ENCODE measurements around the gene NSUN7.

Gene NSUN7

GRCh38 chr4:40720916-40721315 lies 28.8 kb upstream of the NSUN7 start:
- no peaks in the 10 kb centered on the region for H3F3A ChIP-seq (ENCODE audit: insufficient read depth, low read length)
- no peak overlapping the region for H3K9ac ChIP-seq (ENCODE audit: low read length)
- H3K79me2 ChIP-seq (ENCODE audit: insufficient read depth, low read length) = no peaks in the 10 kb centered on the region
- H3K4me3 ChIP-seq (ENCODE audit: low read depth, low read length, poor library complexity, severe bottlenecking) = no peak overlapping the region
- no peaks in the 10 kb centered on the region for H3K9me2 ChIP-seq (ENCODE audit: low read depth, low read length)
- H3K9me3 ChIP-seq (ENCODE audit: low read length) = no peaks in the 10 kb centered on the region
- no peak for TF ChIP-seq CTCF (IDR thresholded peaks at IDR 0.05; ENCODE audit: low read length)
- no peaks in the 10 kb centered on the region for H4K20me1 ChIP-seq (ENCODE audit: insufficient read depth, low read length)
- H2AFZ ChIP-seq (ENCODE audit: low read length) = no peak overlapping the region
- no peaks in the 10 kb centered on the region for H3K36me3 ChIP-seq (ENCODE audit: insufficient read depth, low read length)
- H3K27ac ChIP-seq (ENCODE audit: low read depth, low read length, poor library complexity, severe bottlenecking) = no peak overlapping the region
- H3K4me1 ChIP-seq (ENCODE audit: insufficient read depth, low read length, severe bottlenecking) = peaks cover 9% of the 10 kb centered on the region
- no peaks in the 10 kb centered on the region for H3K27me3 ChIP-seq (ENCODE audit: insufficient read depth, low read length)
- H3K4me2 ChIP-seq (ENCODE audit: low read length) = no peak overlapping the region

GRCh38 chr4:40721730-40722171 lies 28.0 kb upstream of the NSUN7 start:
- no peaks in the 10 kb centered on the region for H3K9me3 ChIP-seq (ENCODE audit: low read length)
- H3K36me3 ChIP-seq (ENCODE audit: insufficient read depth, low read length) = no peaks in the 10 kb centered on the region
- no peak overlapping the region for H3K4me3 ChIP-seq (ENCODE audit: low read depth, low read length, poor library complexity, severe bottlenecking)
- no peak overlapping the region for H3K27ac ChIP-seq (ENCODE audit: low read depth, low read length, poor library complexity, severe bottlenecking)
- no peaks in the 10 kb centered on the region for H3K9me2 ChIP-seq (ENCODE audit: low read depth, low read length)
- no peak overlapping the region for H3K4me2 ChIP-seq (ENCODE audit: low read length)
- no peaks in the 10 kb centered on the region for H3F3A ChIP-seq (ENCODE audit: insufficient read depth, low read length)
- no peak overlapping the region for H2AFZ ChIP-seq (ENCODE audit: low read length)
- H3K79me2 ChIP-seq (ENCODE audit: insufficient read depth, low read length) = no peaks in the 10 kb centered on the region
- peaks cover 9% of the 10 kb centered on the region for H3K4me1 ChIP-seq (ENCODE audit: insufficient read depth, low read length, severe bottlenecking)
- TF ChIP-seq CTCF (IDR thresholded peaks at IDR 0.05; ENCODE audit: low read length) (no peak), EZH2 (IDR thresholded peaks at IDR 0.05; ENCODE audit: borderline replicate concordance, low read length) (no peak)
- no peak overlapping the region for H3K9ac ChIP-seq (ENCODE audit: low read length)
- no peaks in the 10 kb centered on the region for H3K27me3 ChIP-seq (ENCODE audit: insufficient read depth, low read length)
- H4K20me1 ChIP-seq (ENCODE audit: insufficient read depth, low read length) = no peaks in the 10 kb centered on the region

- Histone ChIP-seq H2AFZ (ENCODE audit: low read length) (0 out of 2 replicates have a peak overlapping the region, but pooled peaks have one; percentile 46), H3K4me1 (ENCODE audit: insufficient read depth, low read length, severe bottlenecking) (peaks cover 9% of the 10 kb centered on the region), H3K9me2 (ENCODE audit: low read depth, low read length) (no peaks in the 10 kb centered on the region), H3K4me2 (ENCODE audit: low read length) (peak overlapping the region; percentile 27), H3K9ac (ENCODE audit: low read length) (no peak overlapping the region), H3K27ac (ENCODE audit: low read depth, low read length, poor library complexity, severe bottlenecking) (no peak overlapping the region), H3K9me3 (ENCODE audit: low read length) (no peaks in the 10 kb centered on the region), H3F3A (ENCODE audit: insufficient read depth, low read length) (no peaks in the 10 kb centered on the region), H4K20me1 (ENCODE audit: insufficient read depth, low read length) (no peaks in the 10 kb centered on the region), H3K4me3 (ENCODE audit: low read depth, low read length, poor library complexity, severe bottlenecking) (no peak overlapping the region), H3K27me3 (ENCODE audit: insufficient read depth, low read length) (no peaks in the 10 kb centered on the region), H3K79me2 (ENCODE audit: insufficient read depth, low read length) (no peaks in the 10 kb centered on the region), H3K36me3 (ENCODE audit: insufficient read depth, low read length) (no peaks in the 10 kb centered on the region)
- no peak for TF ChIP-seq CTCF (IDR thresholded peaks at IDR 0.05; ENCODE audit: low read length)
- no peak for TF ChIP-seq EZH2 (IDR thresholded peaks at IDR 0.05; ENCODE audit: borderline replicate concordance, low read length)
Measured at GRCh38 chr4:40722576-40723161, 27.1 kb upstream of the NSUN7 start.
